ENCODE measurements around the gene RMRP.
A peak's percentile ranks its signal among the peaks of the same experiment; 100 is the strongest.

RMRP gene

GRCh38 chr9:35657546-35658136, at the start of gene RMRP:
Gene RMRP (minus strand): TSS chr9:35658019.
- DNase-seq = peak; percentile 87 to 93

- no peak for DNase-seq
Measured at GRCh38 chr9:35706951-35707350, 49.1 kb upstream of the RMRP start.

GRCh38 chr9:35705836-35706430, 48.1 kb upstream of the RMRP start:
- no peak for DNase-seq

- DNase-seq = no peak
Measured at GRCh38 chr9:35705372-35705771, 47.6 kb upstream of the RMRP start.

- no peak for DNase-seq
Measured at GRCh38 chr9:35703906-35704672, 46.3 kb upstream of the RMRP start.

- DNase-seq = no peak
Measured at GRCh38 chr9:35702696-35703095, 44.9 kb upstream of the RMRP start.

- no peak for DNase-seq
Measured at GRCh38 chr9:35700942-35701341, 43.1 kb upstream of the RMRP start.

GRCh38 chr9:35700031-35700430, 42.2 kb upstream of the RMRP start:
- no peak for DNase-seq

GRCh38 chr9:35698231-35698630, 40.4 kb upstream of the RMRP start:
- DNase-seq = no peak

GRCh38 chr9:35697486-35697885, 39.7 kb upstream of the RMRP start:
- no peak for DNase-seq

GRCh38 chr9:35696520-35697215, 38.8 kb upstream of the RMRP start:
- peak; percentile 3 to 10 for DNase-seq

- DNase-seq = no peak
Measured at GRCh38 chr9:35695943-35696401, 38.2 kb upstream of the RMRP start.

- no peak for DNase-seq
Measured at GRCh38 chr9:35691757-35692301, 34.0 kb upstream of the RMRP start.

- no peak for DNase-seq
Measured at GRCh38 chr9:35691334-35691650, 33.5 kb upstream of the RMRP start.

- peak in 1 of 2 experiments; percentile 6 for DNase-seq
Measured at GRCh38 chr9:35690614-35691333, 33.0 kb upstream of the RMRP start.

- DNase-seq = no peak
Measured at GRCh38 chr9:35690294-35690613, 32.4 kb upstream of the RMRP start.

- DNase-seq = no peak
Measured at GRCh38 chr9:35689542-35690293, 31.9 kb upstream of the RMRP start, which contains the start of gene TPM2. Gene TPM2 (minus strand): TSS chr9:35689925. CDS start chr9:35689817, 108 bp downstream.

GRCh38 chr9:35688558-35689541, 31.0 kb upstream of the RMRP start:
- no peak for DNase-seq

GRCh38 chr9:35687972-35688557, 30.2 kb upstream of the RMRP start:
- DNase-seq = no peak

- DNase-seq = no peak
Measured at GRCh38 chr9:35687306-35687705, 29.5 kb upstream of the RMRP start.
